ENCODE results near the gene HIBCH. TPM values are rescaled to one million over a fixed set of nuclear protein-coding genes. Genes with fewer than 3 reads are reported as not detected.

HIBCH gene
- total and polyA plus RNA-seq, 9 of the 15 experiments (the other 6 are each of a cell fraction or from before 2014, with no cell fraction given): 17.0 to 65.4 (median 28.3) TPM

DNA sequence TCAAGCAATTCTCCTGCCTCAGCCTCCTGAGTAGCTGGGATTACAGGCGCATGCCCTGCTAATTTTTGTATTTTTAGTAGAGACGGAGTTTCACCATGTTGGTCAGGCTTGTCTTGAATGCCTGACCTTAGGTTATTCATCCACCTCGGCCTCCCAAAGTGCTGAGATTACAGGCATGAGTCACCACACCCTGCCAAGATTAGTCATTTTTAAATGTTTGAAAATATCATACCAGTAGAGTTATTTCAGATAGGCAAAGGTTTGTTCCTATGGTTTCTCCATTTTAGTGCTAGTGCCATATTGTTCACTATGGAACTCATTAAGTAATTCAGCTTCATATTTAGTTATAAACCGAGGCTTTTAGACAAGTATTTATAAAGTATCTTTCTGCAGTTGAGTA, 52.3 kb downstream of the HIBCH start (continued):
- TF ChIP-seq, protein P1, sequence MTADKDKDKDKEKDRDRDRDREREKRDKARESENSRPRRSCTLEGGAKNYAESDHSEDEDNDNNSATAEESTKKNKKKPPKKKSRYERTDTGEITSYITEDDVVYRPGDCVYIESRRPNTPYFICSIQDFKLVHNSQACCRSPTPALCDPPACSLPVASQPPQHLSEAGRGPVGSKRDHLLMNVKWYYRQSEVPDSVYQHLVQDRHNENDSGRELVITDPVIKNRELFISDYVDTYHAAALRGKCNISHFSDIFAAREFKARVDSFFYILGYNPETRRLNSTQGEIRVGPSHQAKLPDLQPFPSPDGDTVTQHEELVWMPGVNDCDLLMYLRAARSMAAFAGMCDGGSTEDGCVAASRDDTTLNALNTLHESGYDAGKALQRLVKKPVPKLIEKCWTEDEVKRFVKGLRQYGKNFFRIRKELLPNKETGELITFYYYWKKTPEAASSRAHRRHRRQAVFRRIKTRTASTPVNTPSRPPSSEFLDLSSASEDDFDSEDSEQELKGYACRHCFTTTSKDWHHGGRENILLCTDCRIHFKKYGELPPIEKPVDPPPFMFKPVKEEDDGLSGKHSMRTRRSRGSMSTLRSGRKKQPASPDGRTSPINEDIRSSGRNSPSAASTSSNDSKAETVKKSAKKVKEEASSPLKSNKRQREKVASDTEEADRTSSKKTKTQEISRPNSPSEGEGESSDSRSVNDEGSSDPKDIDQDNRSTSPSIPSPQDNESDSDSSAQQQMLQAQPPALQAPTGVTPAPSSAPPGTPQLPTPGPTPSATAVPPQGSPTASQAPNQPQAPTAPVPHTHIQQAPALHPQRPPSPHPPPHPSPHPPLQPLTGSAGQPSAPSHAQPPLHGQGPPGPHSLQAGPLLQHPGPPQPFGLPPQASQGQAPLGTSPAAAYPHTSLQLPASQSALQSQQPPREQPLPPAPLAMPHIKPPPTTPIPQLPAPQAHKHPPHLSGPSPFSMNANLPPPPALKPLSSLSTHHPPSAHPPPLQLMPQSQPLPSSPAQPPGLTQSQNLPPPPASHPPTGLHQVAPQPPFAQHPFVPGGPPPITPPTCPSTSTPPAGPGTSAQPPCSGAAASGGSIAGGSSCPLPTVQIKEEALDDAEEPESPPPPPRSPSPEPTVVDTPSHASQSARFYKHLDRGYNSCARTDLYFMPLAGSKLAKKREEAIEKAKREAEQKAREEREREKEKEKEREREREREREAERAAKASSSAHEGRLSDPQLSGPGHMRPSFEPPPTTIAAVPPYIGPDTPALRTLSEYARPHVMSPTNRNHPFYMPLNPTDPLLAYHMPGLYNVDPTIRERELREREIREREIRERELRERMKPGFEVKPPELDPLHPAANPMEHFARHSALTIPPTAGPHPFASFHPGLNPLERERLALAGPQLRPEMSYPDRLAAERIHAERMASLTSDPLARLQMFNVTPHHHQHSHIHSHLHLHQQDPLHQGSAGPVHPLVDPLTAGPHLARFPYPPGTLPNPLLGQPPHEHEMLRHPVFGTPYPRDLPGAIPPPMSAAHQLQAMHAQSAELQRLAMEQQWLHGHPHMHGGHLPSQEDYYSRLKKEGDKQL (CRISPR knock-in tag; IDR thresholded peaks at IDR 0.05; ENCODE audit: borderline replicate concordance): no peak
- TF ChIP-seq MIER1 (IDR thresholded peaks at IDR 0.05; ENCODE audit: low read depth): no peak
- TF ChIP-seq ZC3H11A (IDR thresholded peaks at IDR 0.05; ENCODE audit: low read depth, low read length): no peak
- no peak for TF ChIP-seq ZNF197 (CRISPR knock-in tag; IDR thresholded peaks at IDR 0.05; ENCODE audit: low read depth)
- no peak for TF ChIP-seq HNRNPK (IDR thresholded peaks at IDR 0.05; ENCODE audit: low read depth, low read length, poor library complexity, severe bottlenecking)
- no peak for TF ChIP-seq MTF1 (CRISPR knock-in tag; IDR thresholded peaks at IDR 0.05; ENCODE audit: borderline replicate concordance)
- no peak for TF ChIP-seq SIN3A (IDR thresholded peaks at IDR 0.05; ENCODE audit: borderline replicate concordance in 2 of 2, control insufficient read depth in 1 of 2, low read depth in 2 of 2, low read length in 2 of 2)
- no peak for TF ChIP-seq ZFX (CRISPR knock-in tag; IDR thresholded peaks at IDR 0.05)
- no peak for TF ChIP-seq ZNF232 (CRISPR knock-in tag; IDR thresholded peaks at IDR 0.05)
- peak; percentile 75; the same call in 1 of the 2 replicates for TF ChIP-seq JUN (IDR thresholded peaks at IDR 0.05; ENCODE audit: borderline replicate concordance, low read depth, low read length)
- no peak for TF ChIP-seq JUN (CRISPR knock-in tag; IDR thresholded peaks at IDR 0.05; ENCODE audit: borderline replicate concordance)
- TF ChIP-seq SMARCE1 (IDR thresholded peaks at IDR 0.05): peak; percentile 50; the same call in 1 of the 2 replicates
- no peak for TF ChIP-seq ZNF224 (CRISPR knock-in tag; IDR thresholded peaks at IDR 0.05)
- TF ChIP-seq ARID2 (IDR thresholded peaks at IDR 0.05): no peak
- no peak for TF ChIP-seq DACH1 (IDR thresholded peaks at IDR 0.05; ENCODE audit: partially characterized antibody)
- TF ChIP-seq, protein P2, sequence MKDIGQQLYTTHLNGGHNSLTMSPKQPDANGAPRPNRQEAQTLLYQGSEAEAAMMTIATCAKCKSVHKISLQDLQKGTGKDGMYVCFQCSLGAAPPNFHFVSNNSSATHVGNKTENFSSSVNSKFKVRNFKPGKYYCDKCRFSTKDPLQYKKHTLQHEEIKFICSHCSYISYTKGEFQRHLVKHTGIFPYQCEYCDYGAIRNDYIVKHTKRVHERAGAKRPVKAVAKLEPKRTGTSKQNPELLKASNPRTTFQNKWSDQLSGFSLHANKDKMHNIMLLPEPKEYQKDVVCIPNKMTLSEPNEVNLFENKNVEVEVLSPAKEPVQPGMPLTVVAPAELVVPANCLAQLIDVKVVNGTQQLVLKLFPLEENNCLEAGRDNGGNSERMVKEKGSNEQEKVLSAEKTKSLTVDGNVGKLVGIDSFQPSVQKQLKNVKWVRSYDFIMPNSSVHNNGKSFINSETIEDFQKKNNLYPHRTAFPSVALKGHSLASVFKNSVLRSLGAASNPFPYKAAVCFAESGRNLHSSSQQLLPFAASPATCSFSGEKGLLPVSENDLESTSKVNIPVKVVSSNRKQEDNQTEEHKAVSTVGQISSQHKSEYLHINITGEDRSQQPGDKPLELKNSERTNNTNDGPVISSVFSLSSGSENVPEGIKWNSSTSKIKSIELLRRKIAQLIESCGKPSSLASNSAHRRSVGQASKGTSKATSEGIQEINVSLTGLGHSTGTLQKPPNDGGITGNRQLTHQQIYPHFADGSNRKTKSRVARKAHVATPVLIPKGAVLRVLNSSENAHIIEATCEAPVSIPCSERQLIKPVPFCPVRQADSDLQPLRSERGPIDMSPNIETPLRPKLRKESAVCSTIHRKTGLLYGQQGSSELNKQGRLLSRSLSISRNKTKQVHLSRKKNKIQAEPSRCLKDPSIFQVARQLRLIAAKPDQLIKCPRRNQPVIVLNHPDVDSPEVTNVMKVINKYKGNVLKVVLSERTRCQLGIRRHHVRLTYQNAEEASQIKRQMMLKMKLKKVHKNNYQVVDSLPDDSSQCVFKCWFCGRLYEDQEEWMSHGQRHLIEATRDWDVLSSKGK (CRISPR knock-in tag; IDR thresholded peaks at IDR 0.05): no peak
- no peak for TF ChIP-seq CTBP1 (IDR thresholded peaks at IDR 0.05; ENCODE audit: borderline replicate concordance)
- no peak for TF ChIP-seq POLR3G (IDR thresholded peaks at IDR 0.05; ENCODE audit: extremely low read depth, insufficient read length, insufficient replicate concordance)
- TF ChIP-seq ZBED1 (IDR thresholded peaks at IDR 0.05): no peak

Data from K562 (cell line).